Fibroblast of skin of abdomen (primary cell): ENCODE results near the gene ATP8A1.

Experiments
- DNase-seq: peaks from one replicate; pipeline ENCODE4 v3.0.0-alpha.2; 2013

Gene ATP8A1

GRCh38 chr4:42649870-42650269 lies 7.0 kb downstream of the ATP8A1 start:
- no peak for DNase-seq

GRCh38 chr4:42646999-42647541 lies 9.8 kb downstream of the ATP8A1 start:
- DNase-seq, result no peak

GRCh38 chr4:42646013-42646784 lies 10.7 kb downstream of the ATP8A1 start:
- no peak for DNase-seq

GRCh38 chr4:42644897-42645296 lies 12.0 kb downstream of the ATP8A1 start:
- no peak for DNase-seq

- no peak for DNase-seq
Observed at GRCh38 chr4:42643685-42644084, 13.2 kb downstream of the ATP8A1 start.

- DNase-seq, result no peak
Observed at GRCh38 chr4:42642845-42643615, 13.9 kb downstream of the ATP8A1 start.

- DNase-seq, result no peak
Observed at GRCh38 chr4:42642101-42642797, 14.7 kb downstream of the ATP8A1 start.

GRCh38 chr4:42641656-42642055 lies 15.2 kb downstream of the ATP8A1 start:
- no peak for DNase-seq

- DNase-seq, result no peak
Observed at GRCh38 chr4:42641161-42641560, 15.7 kb downstream of the ATP8A1 start.

- DNase-seq, result no peak
Observed at GRCh38 chr4:42640613-42641012, 16.3 kb downstream of the ATP8A1 start.

GRCh38 chr4:42638993-42639392 lies 17.9 kb downstream of the ATP8A1 start:
- DNase-seq, result no peak

GRCh38 chr4:42638321-42638720 lies 18.6 kb downstream of the ATP8A1 start:
- no peak for DNase-seq

GRCh38 chr4:42637867-42638266 lies 19.0 kb downstream of the ATP8A1 start:
- no peak for DNase-seq

GRCh38 chr4:42637104-42637503 lies 19.8 kb downstream of the ATP8A1 start:
- DNase-seq, result no peak

GRCh38 chr4:42636645-42636949 lies 20.3 kb downstream of the ATP8A1 start:
- no peak for DNase-seq

- no peak for DNase-seq
Observed at GRCh38 chr4:42633605-42634388, 23.1 kb downstream of the ATP8A1 start.

GRCh38 chr4:42632653-42633382 lies 24.1 kb downstream of the ATP8A1 start:
- no peak for DNase-seq

GRCh38 chr4:42630908-42631307 lies 26.0 kb downstream of the ATP8A1 start:
- no peak for DNase-seq

- DNase-seq, result no peak
Observed at GRCh38 chr4:42628740-42629139, 28.2 kb downstream of the ATP8A1 start.

GRCh38 chr4:42627885-42628646 lies 28.8 kb downstream of the ATP8A1 start:
- no peak for DNase-seq

- DNase-seq, result no peak
Observed at GRCh38 chr4:42626629-42627146, 30.2 kb downstream of the ATP8A1 start.
